Gastrocnemius medialis (tissue), 4 donors: ENCODE data around the gene TNNT3.

Source experiments
- CTCF ChIP-seq, 5 experiments: fragments of 450-650 bp in 3 of 5; fragments of 200-600 bp in 2 of 5; sonication (generic) in 2 of 5; IDR thresholded peaks in 4 of 5; conservative IDR thresholded peaks in 1 of 5; 1 replicate in 4 of 5; 2 replicates in 1 of 5; pipeline ENCODE4 v1.5.1; 2016 to 2019; ENCODE audit warnings: antibody characterized with exemption in 5 of 5, mild to moderate bottlenecking in 3 of 5, moderate library complexity in 3 of 5
- POLR2A ChIP-seq, 2 donors: fragments of 450-650 bp; IDR thresholded peaks; one replicate each; pipeline ENCODE4 v1.6.1; 2017; ENCODE audit warnings: antibody characterized with exemption in 2 of 2, mild to moderate bottlenecking in 2 of 2, moderate library complexity in 2 of 2

- TF ChIP-seq CTCF (IDR thresholded peaks at IDR 0.05 in 4 of 5, conservative IDR thresholded peaks at IDR 0.05 in 1 of 5) (no peak), POLR2A (IDR thresholded peaks at IDR 0.05) (no peak)
Observed at GRCh38 chr11:1927026-1927847, 7.7 kb downstream of the TNNT3 start.
